HG02970 (cell line): ENCODE results near the gene PSMA2.

ENCODE experiments used
- ATAC-seq: cut with Tn5 transposase; IDR thresholded peaks from one replicate; pipeline ENCODE4 v1.9.1; 2021; ENCODE audit warnings: mild to moderate bottlenecking, moderate library complexity, moderate number of reproducible peaks; ENCODE audit not compliant: unreplicated experiment, low FRiP score

Gene PSMA2

GRCh38 chr7:42940985-42941847 lies 9.2 kb upstream of the PSMA2 start:
- no peak for ATAC-seq

- ATAC-seq = no peak
Measured at GRCh38 chr7:42939457-42940240, 7.7 kb upstream of the PSMA2 start.

DNA sequence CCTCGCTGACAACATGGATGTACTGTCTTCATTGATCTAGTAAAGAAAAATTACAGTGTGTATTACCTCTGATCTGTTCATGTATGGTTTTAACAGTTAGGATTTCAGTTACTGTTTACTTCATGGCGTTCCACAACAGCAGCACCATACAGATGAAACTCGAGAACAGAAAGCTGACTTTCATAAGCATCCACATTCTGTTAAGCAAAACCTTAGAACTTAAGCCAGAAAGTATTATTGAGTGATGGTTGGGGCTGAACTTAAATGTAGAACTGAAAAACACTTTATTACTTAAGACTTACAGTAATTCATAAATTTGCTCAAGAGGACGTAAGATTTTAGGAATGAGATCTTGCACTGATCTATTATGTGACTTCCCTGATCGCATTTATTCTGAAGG lies 3.9 kb upstream of the PSMA2 start:
- no peak for ATAC-seq

DNA sequence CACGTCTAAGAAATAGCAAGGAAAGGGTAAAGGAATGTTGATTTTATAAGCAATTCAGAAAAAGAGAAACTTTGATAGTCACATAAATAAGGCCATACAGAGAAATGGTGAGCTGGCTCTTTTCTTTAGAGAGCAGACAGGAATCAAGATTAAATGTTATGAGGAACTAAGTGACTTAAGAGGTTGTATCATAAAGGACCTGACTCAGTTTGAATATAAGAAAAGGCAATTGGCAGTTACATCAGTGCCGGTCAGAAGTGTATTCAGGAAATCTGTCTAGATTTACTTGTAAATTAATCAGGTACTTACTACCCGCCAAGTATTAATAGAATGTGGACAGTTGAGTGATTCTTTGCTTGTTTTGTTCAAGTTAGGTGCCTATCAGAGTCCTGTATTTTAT lies 2.3 kb upstream of the PSMA2 start:
- ATAC-seq = no peak

DNA sequence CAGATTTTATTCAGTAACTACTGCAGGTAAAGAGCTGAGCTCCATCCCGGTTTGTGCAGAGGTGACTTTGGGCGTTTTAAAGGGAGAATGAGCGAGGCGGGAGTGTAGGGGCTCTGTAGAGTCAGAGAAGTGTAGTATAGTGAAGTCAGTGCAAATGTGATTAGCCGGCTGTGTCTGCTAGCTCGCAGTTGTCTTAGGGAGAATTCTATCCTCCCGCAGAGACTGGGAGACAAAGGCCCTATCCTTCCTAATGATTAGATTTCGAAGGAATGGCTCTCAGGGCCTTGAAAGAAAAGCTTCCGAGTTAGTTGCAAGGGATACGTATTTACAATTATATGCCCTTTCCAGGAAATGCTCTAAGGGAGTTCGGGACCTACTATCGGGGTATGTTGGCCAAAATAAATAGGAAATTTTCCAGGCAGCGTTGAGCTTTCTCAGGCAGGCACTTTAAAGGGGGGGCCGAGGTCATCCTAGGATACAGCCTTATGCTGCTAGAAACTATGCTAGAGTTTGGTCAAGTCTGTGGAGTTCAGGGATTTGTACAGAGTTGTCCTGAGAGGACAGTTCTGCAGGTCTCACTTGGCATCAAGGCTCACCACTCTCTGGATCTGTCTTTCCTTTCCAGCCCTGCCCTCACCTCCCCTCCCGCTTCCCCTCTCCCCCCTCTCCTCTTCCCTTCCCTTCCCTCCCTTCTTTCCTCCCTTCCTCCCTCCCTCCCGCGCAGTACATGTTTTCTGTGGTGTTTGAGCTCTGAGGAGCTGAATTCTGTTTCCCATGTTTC lies 1.0 kb upstream of the PSMA2 start:
- ATAC-seq = no peak

DNA sequence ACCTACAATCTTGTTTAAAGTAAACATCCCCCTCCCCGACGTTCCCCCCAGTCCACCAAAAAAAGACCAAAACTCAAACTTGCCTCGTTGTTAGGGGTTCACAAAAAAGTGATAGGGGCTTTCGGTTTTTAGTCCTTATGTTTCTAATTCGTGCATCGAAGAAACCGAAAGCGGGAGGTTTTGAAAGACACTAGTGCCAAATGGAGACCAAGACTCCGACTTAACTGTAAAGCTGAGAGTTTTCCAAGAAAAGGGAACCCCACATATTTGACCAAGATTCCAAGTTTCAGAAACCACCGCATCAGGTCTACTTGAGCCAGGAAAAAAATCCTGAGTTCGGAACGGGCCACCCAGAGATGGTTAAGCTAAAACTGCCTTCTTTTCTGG lies 534 bp downstream of the PSMA2 start:
- ATAC-seq = no peak

- ATAC-seq = no peak
Measured at GRCh38 chr7:42930889-42931288, 1.1 kb downstream of the PSMA2 start.

GRCh38 chr7:42929449-42929848 lies 2.5 kb downstream of the PSMA2 start:
- ATAC-seq = no peak

GRCh38 chr7:42928754-42929153 lies 3.2 kb downstream of the PSMA2 start:
- no peak for ATAC-seq

DNA sequence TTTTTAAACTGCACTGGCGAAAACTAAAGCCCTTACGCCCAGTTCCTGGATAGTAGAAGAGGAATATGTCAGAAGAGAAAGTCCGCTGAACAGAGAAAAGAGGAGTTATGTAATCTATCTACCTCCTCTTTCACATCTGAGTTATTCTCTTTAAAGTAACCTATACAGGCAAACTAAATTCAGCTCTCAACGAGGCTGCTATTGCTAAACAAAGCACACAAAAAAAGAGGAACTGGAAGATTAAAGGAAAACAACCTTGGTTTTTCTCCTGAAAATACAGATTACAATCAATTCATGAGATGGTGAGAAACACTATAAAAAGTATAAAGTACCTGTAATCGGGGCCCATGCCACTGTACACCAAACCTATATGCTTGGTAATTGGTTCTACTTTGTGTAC lies 5.8 kb downstream of the PSMA2 start:
- ATAC-seq = no peak

GRCh38 chr7:42925630-42926029 lies 6.3 kb downstream of the PSMA2 start:
- no peak for ATAC-seq

DNA sequence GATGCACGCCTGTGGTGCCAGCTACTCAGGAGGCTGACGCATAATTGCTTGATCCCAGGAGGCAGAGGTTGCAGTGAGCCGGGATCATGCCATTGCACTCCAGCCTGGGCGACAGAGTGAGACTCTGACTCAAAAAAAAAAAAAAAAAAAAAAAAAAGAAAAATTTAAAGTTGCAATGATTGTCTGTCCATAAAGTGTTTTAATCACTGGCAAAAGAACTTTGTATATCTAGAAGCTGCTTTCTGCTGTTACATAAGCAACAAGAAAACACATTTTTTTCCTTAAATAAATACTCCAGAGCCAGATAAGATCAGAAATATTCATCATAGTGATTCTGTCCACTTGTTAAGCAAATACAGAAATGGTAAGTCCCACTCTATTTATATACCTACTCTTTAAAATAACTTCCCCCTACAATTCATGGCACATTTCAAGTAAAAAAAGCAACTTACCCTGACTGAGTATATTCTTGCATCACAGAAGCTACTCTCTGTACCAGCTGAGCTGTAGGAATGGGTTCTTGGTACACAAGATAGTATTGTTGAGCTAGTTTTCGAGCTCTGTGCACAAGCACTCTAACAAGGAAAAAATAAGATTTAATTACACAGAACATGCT lies 7.6 kb downstream of the PSMA2 start:
- ATAC-seq = no peak

DNA sequence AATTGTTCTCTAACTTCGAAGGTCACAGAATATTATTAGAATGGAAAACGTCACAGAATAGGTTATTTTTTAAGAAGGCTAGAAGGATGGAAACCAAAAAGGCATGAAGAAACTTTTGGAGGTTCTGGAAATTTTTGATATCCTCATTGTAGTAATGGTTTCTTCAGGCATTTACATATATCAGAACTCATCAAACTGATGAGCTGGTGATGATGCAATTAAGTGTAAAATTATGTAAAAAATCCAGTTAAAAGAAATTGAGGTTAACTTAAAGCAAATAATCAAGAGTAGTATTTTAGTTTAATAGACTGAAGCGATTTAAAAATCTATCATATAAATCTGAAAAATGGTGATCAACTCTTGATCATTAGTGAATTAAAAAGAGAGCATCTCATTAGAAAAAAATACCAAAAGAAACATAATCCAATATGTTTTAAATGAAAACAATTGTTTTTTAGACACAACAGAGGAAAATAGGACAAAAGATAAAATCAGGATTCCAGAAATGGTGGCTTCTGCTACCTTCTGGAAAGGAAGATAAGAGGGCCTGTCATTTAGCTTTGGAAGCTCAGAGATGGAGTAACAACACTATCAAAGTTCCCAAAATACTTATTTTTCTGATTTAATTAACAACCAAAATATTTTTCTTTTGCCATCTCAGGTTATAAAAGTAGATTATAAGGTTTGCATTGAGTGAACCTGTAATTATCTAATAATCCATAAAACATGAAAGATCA lies 9.8 kb downstream of the PSMA2 start:
- ATAC-seq = no peak

DNA sequence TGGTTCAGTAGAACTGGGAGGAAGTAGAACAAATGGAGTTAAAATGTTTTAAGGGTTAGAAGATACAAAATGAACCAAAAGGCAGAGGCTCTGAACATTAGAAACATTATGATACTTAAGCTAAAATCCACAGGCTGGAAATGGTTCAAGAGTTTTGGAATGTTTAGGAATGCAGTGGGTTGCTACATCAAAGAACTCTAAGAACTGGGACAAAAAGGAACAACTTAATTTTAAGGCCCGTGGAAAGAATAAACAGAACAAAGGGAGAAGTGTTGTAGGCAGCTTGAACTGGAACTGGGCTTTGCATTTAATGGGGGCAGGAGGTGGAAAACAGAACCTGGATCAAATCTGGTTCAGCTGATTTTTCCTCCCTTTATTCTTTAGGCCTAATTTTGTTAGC lies 16.6 kb downstream of the PSMA2 start:
- ATAC-seq = no peak

- ATAC-seq = no peak
Measured at GRCh38 chr7:42914421-42915045, 17.4 kb downstream of the PSMA2 start.

- no peak for ATAC-seq
Measured at GRCh38 chr7:42914009-42914408, 18.0 kb downstream of the PSMA2 start.

GRCh38 chr7:42913591-42913990 lies 18.4 kb downstream of the PSMA2 start:
- ATAC-seq = no peak

DNA sequence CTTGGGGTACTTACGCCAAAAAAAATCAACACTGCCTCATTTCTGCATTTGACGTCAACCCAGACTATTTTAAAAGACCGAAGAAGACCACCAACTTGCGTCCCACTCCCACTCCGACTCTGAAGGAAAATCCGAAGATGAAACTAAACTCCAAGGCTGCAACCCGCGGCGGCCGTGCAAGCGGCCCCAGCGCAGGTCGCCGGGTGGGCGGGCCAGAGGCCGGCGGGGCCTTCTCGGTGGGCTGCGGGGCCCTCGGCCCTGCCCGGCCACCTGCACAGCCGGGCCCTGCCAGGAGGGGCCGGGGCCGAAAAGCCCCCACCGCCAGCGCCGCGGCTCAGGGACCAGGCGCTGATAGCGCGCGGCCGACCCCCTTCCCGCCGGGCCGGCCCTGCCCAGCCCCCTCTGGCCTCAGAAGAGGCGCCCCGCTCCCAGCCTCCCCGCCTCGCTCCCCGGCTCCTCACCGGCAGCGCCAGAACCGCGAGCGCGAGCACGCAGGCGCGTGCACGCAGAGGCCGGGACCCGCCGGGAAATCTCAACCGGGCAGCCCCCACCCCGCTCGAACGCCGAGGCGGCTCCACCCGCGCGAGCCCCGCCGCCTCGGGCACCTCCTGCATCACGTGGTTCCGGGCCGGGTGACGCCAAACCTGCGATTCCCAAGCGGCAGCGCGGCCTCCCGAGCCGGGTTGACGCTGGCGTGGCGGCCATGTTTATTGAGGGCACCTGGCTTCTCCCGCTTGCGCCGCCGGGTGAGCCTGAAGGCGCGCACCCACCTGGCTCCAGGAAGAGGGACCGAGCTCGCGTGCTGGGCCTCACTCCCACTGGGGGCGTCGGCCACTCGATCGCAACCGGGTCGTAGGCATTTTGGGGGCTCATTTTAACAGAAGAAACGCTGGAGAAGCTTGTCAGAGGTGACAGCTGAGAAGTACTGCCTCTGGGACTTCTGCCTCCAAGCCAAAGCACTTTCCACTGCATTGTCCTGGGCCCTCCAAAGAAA lies 20.2 kb downstream of the PSMA2 start, which contains the start of gene C7orf25:
C7orf25 (minus strand) TSS at position 617 of the 994 bp plus-strand sequence. CDS start 1,170 bp downstream, outside the sequence.
- ATAC-seq = peak; percentile 95
